ENCODE measurements around the gene GNGT2. TPM values are rescaled to one million over a fixed set of nuclear protein-coding genes. Genes with fewer than 3 reads are reported as not detected.

GNGT2 gene
- total and polyA plus RNA-seq, 2 experiments from 2014 or later, result 0.42 to 1.5 TPM

DNA sequence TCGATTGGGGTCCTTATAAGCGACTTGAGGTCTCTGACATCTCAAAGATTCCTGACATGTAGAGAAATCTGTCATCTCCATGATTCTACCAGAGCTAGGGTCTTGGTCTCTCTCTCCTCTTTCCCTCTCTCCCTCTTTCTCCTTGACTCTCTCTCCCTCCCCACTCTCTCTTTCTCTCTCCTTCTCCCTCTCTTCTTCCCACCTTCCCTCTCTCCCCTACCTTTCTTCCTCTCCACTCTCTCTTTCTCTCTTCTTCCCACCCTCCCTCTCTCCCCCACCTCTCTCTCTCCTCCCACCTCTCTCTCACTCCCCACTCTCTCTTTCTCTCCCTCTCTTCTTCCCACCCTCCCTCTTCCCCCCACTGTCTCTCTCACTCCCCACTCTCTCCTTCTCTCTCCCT is 45.2 kb downstream of the GNGT2 start:
- Histone ChIP-seq H3K27me3 (ENCODE audit: insufficient read depth) (no peaks in the 10 kb centered on the region), H3K9me2 (ENCODE audit: insufficient read depth) (no peaks in the 10 kb centered on the region), H3K4me2 (no peak overlapping the region), H3K4me1 (ENCODE audit: insufficient read depth) (no peaks in the 10 kb centered on the region), H3K4me3 (no peak overlapping the region), H4K20me1 (replicated peaks; ENCODE audit: insufficient read depth) (no peaks in the 10 kb centered on the region), H3K27ac (ENCODE audit: low read depth) (no peak overlapping the region), H3K36me3 (ENCODE audit: insufficient read depth) (no peaks in the 10 kb centered on the region), H3F3A (replicated peaks; ENCODE audit: low read depth) (no peaks in the 10 kb centered on the region), H3K79me2 (replicated peaks; ENCODE audit: insufficient read depth) (no peaks in the 10 kb centered on the region), H2AFZ (no peak overlapping the region)
- Mint-ChIP-seq H3K36me3 (ENCODE audit: low read depth) (no peaks in the 10 kb centered on the region), H3K4me3 (no peak overlapping the region), H3K27me3 (ENCODE audit: insufficient read depth, low read depth, poor library complexity) (peaks cover 10% of the 10 kb centered on the region), H3K4me1 (no peaks in the 10 kb centered on the region), H3K27ac (no peak overlapping the region), H3K9me3 (peaks cover 11% of the 10 kb centered on the region)
- ATAC-seq, result no peak
- TF ChIP-seq CREB1 (CRISPR knock-in tag; IDR thresholded peaks at IDR 0.05; ENCODE audit: low read depth), result no peak
- TF ChIP-seq, protein P1, sequence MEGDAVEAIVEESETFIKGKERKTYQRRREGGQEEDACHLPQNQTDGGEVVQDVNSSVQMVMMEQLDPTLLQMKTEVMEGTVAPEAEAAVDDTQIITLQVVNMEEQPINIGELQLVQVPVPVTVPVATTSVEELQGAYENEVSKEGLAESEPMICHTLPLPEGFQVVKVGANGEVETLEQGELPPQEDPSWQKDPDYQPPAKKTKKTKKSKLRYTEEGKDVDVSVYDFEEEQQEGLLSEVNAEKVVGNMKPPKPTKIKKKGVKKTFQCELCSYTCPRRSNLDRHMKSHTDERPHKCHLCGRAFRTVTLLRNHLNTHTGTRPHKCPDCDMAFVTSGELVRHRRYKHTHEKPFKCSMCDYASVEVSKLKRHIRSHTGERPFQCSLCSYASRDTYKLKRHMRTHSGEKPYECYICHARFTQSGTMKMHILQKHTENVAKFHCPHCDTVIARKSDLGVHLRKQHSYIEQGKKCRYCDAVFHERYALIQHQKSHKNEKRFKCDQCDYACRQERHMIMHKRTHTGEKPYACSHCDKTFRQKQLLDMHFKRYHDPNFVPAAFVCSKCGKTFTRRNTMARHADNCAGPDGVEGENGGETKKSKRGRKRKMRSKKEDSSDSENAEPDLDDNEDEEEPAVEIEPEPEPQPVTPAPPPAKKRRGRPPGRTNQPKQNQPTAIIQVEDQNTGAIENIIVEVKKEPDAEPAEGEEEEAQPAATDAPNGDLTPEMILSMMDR (conservative IDR thresholded peaks at IDR 0.05; ENCODE audit: low read depth in 2 of 2), result no peak
- no peak for TF ChIP-seq STAT1 (IDR thresholded peaks at IDR 0.05; ENCODE audit: unreplicated experiment)
- TF ChIP-seq, protein P2, sequence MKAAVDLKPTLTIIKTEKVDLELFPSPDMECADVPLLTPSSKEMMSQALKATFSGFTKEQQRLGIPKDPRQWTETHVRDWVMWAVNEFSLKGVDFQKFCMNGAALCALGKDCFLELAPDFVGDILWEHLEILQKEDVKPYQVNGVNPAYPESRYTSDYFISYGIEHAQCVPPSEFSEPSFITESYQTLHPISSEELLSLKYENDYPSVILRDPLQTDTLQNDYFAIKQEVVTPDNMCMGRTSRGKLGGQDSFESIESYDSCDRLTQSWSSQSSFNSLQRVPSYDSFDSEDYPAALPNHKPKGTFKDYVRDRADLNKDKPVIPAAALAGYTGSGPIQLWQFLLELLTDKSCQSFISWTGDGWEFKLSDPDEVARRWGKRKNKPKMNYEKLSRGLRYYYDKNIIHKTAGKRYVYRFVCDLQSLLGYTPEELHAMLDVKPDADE (IDR thresholded peaks at IDR 0.05), result no peak
- TF ChIP-seq EZH2 (IDR thresholded peaks at IDR 0.05; ENCODE audit: low read depth, unreplicated experiment), result no peak
- TF ChIP-seq NANOG (IDR thresholded peaks at IDR 0.05; ENCODE audit: borderline replicate concordance), result no peak
- TF ChIP-seq, protein P3, sequence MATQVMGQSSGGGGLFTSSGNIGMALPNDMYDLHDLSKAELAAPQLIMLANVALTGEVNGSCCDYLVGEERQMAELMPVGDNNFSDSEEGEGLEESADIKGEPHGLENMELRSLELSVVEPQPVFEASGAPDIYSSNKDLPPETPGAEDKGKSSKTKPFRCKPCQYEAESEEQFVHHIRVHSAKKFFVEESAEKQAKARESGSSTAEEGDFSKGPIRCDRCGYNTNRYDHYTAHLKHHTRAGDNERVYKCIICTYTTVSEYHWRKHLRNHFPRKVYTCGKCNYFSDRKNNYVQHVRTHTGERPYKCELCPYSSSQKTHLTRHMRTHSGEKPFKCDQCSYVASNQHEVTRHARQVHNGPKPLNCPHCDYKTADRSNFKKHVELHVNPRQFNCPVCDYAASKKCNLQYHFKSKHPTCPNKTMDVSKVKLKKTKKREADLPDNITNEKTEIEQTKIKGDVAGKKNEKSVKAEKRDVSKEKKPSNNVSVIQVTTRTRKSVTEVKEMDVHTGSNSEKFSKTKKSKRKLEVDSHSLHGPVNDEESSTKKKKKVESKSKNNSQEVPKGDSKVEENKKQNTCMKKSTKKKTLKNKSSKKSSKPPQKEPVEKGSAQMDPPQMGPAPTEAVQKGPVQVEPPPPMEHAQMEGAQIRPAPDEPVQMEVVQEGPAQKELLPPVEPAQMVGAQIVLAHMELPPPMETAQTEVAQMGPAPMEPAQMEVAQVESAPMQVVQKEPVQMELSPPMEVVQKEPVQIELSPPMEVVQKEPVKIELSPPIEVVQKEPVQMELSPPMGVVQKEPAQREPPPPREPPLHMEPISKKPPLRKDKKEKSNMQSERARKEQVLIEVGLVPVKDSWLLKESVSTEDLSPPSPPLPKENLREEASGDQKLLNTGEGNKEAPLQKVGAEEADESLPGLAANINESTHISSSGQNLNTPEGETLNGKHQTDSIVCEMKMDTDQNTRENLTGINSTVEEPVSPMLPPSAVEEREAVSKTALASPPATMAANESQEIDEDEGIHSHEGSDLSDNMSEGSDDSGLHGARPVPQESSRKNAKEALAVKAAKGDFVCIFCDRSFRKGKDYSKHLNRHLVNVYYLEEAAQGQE (IDR thresholded peaks at IDR 0.05; ENCODE audit: unreplicated experiment), result no peak
- TF ChIP-seq EZH2phosphoT487 (IDR thresholded peaks at IDR 0.05; ENCODE audit: unreplicated experiment), result no peak
- no peak for TF ChIP-seq POLR2AphosphoS5 (IDR thresholded peaks at IDR 0.05; ENCODE audit: low read depth)
- TF ChIP-seq, protein P4, sequence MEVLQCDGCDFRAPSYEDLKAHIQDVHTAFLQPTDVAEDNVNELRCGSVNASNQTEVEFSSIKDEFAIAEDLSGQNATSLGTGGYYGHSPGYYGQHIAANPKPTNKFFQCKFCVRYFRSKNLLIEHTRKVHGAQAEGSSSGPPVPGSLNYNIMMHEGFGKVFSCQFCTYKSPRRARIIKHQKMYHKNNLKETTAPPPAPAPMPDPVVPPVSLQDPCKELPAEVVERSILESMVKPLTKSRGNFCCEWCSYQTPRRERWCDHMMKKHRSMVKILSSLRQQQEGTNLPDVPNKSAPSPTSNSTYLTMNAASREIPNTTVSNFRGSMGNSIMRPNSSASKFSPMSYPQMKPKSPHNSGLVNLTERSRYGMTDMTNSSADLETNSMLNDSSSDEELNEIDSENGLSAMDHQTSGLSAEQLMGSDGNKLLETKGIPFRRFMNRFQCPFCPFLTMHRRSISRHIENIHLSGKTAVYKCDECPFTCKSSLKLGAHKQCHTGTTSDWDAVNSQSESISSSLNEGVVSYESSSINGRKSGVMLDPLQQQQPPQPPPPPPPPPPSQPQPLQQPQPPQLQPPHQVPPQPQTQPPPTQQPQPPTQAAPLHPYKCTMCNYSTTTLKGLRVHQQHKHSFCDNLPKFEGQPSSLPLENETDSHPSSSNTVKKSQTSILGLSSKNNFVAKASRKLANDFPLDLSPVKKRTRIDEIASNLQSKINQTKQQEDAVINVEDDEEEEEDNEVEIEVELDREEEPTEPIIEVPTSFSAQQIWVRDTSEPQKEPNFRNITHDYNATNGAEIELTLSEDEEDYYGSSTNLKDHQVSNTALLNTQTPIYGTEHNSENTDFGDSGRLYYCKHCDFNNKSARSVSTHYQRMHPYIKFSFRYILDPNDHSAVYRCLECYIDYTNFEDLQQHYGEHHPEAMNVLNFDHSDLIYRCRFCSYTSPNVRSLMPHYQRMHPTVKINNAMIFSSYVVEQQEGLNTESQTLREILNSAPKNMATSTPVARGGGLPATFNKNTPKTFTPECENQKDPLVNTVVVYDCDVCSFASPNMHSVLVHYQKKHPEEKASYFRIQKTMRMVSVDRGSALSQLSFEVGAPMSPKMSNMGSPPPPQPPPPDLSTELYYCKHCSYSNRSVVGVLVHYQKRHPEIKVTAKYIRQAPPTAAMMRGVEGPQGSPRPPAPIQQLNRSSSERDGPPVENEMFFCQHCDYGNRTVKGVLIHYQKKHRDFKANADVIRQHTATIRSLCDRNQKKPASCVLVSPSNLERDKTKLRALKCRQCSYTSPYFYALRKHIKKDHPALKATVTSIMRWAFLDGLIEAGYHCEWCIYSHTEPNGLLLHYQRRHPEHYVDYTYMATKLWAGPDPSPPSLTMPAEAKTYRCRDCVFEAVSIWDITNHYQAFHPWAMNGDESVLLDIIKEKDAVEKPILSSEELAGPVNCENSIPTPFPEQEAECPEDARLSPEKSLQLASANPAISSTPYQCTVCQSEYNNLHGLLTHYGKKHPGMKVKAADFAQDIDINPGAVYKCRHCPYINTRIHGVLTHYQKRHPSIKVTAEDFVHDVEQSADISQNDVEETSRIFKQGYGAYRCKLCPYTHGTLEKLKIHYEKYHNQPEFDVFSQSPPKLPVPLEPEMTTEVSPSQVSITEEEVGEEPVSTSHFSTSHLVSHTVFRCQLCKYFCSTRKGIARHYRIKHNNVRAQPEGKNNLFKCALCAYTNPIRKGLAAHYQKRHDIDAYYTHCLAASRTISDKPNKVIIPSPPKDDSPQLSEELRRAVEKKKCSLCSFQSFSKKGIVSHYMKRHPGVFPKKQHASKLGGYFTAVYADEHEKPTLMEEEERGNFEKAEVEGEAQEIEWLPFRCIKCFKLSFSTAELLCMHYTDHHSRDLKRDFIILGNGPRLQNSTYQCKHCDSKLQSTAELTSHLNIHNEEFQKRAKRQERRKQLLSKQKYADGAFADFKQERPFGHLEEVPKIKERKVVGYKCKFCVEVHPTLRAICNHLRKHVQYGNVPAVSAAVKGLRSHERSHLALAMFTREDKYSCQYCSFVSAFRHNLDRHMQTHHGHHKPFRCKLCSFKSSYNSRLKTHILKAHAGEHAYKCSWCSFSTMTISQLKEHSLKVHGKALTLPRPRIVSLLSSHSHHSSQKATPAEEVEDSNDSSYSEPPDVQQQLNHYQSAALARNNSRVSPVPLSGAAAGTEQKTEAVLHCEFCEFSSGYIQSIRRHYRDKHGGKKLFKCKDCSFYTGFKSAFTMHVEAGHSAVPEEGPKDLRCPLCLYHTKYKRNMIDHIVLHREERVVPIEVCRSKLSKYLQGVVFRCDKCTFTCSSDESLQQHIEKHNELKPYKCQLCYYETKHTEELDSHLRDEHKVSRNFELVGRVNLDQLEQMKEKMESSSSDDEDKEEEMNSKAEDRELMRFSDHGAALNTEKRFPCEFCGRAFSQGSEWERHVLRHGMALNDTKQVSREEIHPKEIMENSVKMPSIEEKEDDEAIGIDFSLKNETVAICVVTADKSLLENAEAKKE (CRISPR knock-in tag; IDR thresholded peaks at IDR 0.05), result no peak
- TF ChIP-seq JUNB (IDR thresholded peaks at IDR 0.05; ENCODE audit: unreplicated experiment), result no peak
- TF ChIP-seq ZNF114 (CRISPR knock-in tag; IDR thresholded peaks at IDR 0.05), result no peak
- TF ChIP-seq ZNF331 (CRISPR knock-in tag; IDR thresholded peaks at IDR 0.05; ENCODE audit: low read depth), result no peak
- DNase-seq (ENCODE audit: low spot score), result no peak

Data from GM23338 (cell line).